Activated T-helper 17 cell treated with anti-CD3 and anti-CD28 coated beads, Interleukin-2, amount 50 U/mL, for 72 hours (primary cell): ENCODE measurements around the gene ASXL1. TPM values are rescaled to one million over a fixed set of nuclear protein-coding genes. Genes with fewer than 3 reads are reported as not detected.
A peak's percentile ranks its signal among the peaks of the same experiment; 100 is the strongest.

ENCODE experiments used
- ATAC-seq: fragments of 150-1000 bp; cut with Tn5 transposase; replicated peaks from 2 replicates; pipeline ENCODE4 v1.10.0; 2021; ENCODE audit warnings: mild to moderate bottlenecking, moderate library complexity
- H3K27ac Mint-ChIP-seq: one replicate; pipeline ENCODE4 v1.8.0; 2022; ENCODE audit warnings: mixed read lengths
- H3K27me3 Mint-ChIP-seq: one replicate; pipeline ENCODE4 v1.8.0; 2022; ENCODE audit warnings: mixed read lengths
- H3K36me3 Mint-ChIP-seq: one replicate; pipeline ENCODE4 v1.8.0; 2022; ENCODE audit warnings: low read depth, mild to moderate bottlenecking, mixed read lengths
- H3K4me1 Mint-ChIP-seq: one replicate; pipeline ENCODE4 v1.8.0; 2022; ENCODE audit warnings: mixed read lengths
- H3K4me3 Mint-ChIP-seq: one replicate; pipeline ENCODE4 v1.8.0; 2022; ENCODE audit warnings: mild to moderate bottlenecking, mixed read lengths
- H3K9me3 Mint-ChIP-seq: one replicate; pipeline ENCODE4 v1.8.0; 2022; ENCODE audit warnings: mixed read lengths
- total RNA-seq, 2 donors: library from RNA; stranded (reverse); gene quantifications; one replicate each; pipeline ENCODE4 v1.2.3, GENCODE V29; 2022

The ASXL1 gene
- total RNA-seq, 2 donors from 2014 or later = 164 to 232 TPM

DNA sequence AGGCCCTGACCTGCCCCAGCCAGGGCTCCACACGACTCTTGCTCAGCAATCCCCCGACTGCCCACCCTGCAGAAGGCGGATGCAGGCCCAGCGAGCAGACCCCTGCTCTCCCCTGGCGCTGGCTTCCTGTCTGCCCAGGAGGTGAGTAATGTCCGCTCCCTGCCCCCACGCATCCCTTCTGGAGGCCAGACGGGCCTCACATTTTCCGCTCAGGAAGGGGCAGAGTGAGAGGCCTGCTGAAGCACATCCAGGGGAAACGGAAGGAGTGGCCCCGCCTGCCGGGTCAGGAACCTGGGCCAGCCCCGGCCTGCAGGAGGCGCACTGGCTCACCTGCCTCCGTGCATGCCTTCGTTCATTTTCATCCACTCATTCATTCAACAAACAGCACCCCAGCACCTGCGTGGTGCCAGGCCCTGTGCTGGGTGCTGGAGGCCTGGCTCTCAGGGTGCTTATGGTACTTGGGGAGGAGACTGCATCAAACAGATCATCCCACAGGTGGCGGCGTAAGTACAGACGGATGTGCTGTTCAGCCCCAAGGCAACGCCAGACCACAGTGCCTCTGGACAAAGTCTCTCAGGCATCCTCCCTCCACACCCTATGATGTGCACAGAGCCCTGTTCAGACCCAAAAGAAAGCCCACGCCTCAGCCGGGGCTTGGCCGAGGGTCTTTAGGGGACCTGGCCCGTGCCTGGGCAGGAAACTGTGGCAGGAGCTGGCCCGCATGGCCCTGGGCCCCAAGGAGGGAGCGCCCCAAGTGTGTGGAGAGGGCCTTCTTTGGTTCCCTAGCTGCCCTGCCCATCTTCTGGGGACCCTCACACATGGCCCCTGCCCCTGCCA lies 112.1 kb downstream of the ASXL1 start:
- peak; percentile 42 for ATAC-seq
- Mint-ChIP-seq H3K4me3 (no peak overlapping the region), H3K27ac (no peak overlapping the region), H3K4me1 (no peaks in the 10 kb centered on the region), H3K36me3 (no peaks in the 10 kb centered on the region), H3K9me3 (no peaks in the 10 kb centered on the region), H3K27me3 (no peaks in the 10 kb centered on the region)

DNA sequence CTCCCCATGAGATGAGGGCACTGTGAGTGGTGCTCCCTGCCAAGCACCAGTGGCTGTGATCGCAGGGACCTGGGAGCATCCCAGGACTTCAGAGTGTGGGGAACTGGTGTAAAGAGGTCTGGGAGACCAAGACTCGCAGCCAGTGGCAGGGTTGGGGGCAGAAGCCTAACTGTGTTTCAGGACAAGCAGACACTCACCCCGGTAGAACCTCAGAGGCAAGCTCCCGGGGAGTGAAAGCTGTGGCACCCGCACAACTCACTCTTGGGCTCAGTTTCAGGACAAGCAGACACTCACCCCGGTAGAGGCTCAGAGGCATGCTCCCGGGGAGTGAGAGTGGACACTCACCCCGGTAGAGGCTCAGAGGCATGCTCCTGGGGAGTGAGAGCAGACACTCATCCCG lies 112.8 kb downstream of the ASXL1 start:
- Mint-ChIP-seq H3K27me3 (no peaks in the 10 kb centered on the region), H3K4me1 (peaks cover 1% of the 10 kb centered on the region), H3K9me3 (no peaks in the 10 kb centered on the region), H3K27ac (peak overlapping the region; percentile 62), H3K36me3 (no peaks in the 10 kb centered on the region), H3K4me3 (no peak overlapping the region)
- ATAC-seq = no peak

DNA sequence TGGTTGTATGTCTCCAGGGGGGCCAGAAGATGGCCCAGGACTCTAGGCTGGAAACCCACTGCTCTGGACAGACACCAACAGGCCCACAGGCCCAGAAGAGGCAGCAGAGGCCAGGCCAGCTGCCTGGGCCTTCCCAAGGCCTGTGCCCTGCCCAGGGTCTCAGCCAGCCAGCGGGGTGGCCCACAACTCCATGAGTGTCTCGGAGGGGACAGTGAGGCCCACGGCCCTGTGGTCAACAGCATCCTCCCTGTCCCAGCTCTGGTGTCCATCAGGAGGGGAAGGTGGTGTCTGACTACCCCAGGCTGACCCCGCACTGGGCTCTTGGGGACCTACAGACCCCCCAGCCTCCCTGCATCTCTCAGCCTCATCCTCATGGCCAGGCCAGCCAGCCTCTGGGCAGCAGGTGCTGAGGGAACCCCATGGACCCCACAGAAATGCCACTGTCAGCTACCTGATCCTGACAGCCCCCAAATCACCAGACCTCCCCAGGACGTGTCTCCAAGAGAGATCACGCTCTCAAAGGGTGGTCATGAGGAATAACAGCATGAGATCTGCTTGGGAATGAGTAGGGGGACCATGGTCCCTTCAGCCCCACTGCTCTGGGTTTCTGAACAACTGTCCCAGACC lies 114.6 kb downstream of the ASXL1 start:
- no peak overlapping the region for H3K27ac Mint-ChIP-seq
- H3K36me3 Mint-ChIP-seq = no peaks in the 10 kb centered on the region
- H3K9me3 Mint-ChIP-seq = no peaks in the 10 kb centered on the region
- H3K4me3 Mint-ChIP-seq = no peak overlapping the region
- no peaks in the 10 kb centered on the region for H3K27me3 Mint-ChIP-seq
- H3K4me1 Mint-ChIP-seq = peaks cover 14% of the 10 kb centered on the region
- ATAC-seq = no peak

DNA sequence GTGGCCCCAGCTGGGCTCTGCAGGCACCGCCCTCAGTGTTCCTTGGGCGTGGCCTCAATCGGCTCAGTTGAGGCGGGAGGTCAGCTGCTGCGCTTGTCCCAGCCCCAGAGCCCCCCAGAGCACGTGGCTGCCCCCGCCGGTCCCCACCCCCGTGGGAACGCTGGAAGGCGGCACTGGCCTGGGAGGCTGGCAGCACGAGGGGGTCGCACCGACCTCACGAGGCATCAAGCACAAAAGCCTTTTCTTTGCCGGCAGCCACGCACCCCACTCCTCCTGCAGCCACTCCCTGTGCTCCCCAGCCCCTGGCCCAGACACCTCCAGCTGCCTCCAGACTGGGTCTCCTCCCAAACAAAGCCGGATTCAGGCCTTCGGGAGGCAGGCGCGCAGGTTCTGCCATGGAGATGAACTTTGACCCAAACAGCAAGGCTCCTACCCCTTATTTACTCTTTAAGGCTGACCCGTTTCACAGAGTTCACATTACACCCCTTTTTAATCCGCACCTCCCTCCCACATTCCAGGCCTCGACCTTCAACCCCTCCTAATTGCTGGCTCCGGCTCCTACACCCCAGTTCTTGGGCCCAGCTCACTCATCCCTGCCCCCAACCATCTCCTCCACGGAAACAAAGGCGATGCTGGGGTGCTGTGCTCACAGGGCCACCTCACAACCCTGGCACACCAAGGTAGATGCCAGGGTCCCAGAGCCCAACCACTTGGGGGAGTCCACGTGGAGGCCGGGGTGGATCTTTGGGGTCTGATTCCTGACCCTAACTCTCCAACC lies 115.3 kb downstream of the ASXL1 start:
- H3K27me3 Mint-ChIP-seq = no peaks in the 10 kb centered on the region
- H3K27ac Mint-ChIP-seq = no peak overlapping the region
- no peaks in the 10 kb centered on the region for H3K36me3 Mint-ChIP-seq
- ATAC-seq = no peak
- no peak overlapping the region for H3K4me3 Mint-ChIP-seq
- no peaks in the 10 kb centered on the region for H3K9me3 Mint-ChIP-seq
- peaks cover 20% of the 10 kb centered on the region for H3K4me1 Mint-ChIP-seq

DNA sequence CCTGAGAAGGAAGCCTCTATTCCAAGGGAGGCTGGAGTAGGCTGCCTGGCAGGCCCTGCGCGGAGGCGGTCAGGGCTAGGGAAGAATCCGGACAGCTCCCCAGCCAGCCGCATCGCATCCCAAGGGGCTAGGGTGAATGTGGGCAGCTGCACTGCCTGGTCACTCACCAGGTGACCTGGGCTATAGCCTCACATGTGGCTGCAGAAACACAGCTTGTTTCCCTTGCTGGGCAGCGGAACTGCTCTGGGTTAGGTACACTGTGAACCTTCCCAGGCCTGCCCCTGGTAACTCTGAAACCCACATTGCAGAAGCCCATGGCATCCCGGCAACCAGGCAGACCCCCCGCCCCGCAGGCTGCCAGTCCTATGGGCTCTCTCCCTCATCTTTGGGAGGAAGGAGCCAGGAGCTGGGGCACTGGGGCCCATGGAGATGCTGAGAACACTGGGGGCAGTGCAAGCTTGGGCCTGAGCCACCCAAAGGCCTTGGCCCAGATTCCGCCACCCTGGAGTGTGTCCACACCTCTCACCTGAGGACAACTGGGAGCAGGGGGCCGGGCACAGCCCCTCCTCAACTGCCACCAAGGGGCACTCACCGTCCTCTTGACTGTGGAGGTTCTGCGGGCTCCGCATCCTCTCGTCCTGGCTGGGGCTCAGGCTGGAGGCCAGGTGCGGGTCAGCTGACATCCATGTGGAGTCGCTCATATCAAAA lies 116.0 kb downstream of the ASXL1 start:
- Mint-ChIP-seq H3K27ac (no peak overlapping the region), H3K36me3 (no peaks in the 10 kb centered on the region), H3K9me3 (no peaks in the 10 kb centered on the region), H3K27me3 (no peaks in the 10 kb centered on the region), H3K4me1 (peaks cover 20% of the 10 kb centered on the region), H3K4me3 (no peak overlapping the region)
- no peak for ATAC-seq

DNA sequence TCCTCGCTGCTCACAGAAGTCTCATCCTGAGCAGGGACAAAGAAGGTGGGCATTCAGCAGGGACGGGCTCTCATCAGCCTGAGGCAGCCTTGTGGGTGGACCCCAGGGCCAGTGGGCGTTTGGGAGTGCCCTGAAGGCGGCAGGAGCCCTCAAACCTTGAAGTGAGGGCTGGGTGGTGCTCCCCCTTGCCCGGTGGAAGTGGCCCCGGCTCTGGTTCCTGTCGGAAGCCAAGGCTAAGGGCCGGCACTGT lies 116.5 kb downstream of the ASXL1 start:
- Mint-ChIP-seq H3K4me1 (peaks cover 20% of the 10 kb centered on the region), H3K27ac (no peak overlapping the region), H3K36me3 (no peaks in the 10 kb centered on the region), H3K27me3 (no peaks in the 10 kb centered on the region), H3K4me3 (no peak overlapping the region), H3K9me3 (no peaks in the 10 kb centered on the region)
- ATAC-seq = no peak

DNA sequence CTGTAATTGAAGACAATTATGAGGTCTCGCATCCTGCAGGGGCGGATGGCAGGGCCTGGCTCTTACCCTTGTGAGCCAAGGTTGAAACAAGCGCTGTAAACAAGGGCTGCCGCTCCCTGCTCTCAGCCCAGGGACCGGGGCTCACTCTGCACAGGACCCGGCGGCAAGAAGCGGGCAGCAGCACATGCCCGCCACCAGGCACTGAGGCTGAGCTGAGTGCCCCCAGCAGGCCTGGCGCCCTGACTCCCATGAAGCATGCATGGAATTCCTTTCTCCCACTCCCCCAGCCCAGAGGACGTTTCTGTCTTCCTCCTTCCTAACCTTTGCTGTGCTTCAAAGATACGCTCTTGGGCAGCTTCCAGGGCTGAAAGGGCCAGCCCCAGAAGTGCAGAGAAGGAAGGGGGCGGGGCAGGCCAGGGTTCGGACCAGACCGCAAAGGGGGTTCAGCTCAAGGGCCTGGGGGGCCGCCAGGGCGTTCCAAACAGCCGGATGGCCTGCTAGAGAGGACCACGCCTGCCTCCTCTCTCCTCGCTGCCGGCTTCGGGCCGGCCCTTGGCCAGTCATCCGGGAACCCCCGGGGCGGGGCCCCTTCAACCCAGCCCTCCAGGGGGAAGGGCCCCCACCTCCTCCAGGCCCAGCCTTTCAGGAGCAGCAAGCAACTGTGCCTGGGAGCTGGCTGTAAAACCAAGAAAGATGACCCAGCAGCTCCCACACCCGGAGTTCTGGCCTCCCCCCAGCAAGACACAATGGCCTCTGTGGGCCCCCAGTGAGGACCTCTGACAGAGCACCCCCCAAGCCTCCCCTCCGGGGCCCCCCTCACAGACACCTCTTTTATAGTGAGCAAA lies 117.1 kb downstream of the ASXL1 start:
- no peak for ATAC-seq
- Mint-ChIP-seq H3K4me3 (no peak overlapping the region), H3K4me1 (peaks cover 20% of the 10 kb centered on the region), H3K9me3 (no peaks in the 10 kb centered on the region), H3K27ac (peak overlapping the region; percentile 80), H3K27me3 (no peaks in the 10 kb centered on the region), H3K36me3 (no peaks in the 10 kb centered on the region)

DNA sequence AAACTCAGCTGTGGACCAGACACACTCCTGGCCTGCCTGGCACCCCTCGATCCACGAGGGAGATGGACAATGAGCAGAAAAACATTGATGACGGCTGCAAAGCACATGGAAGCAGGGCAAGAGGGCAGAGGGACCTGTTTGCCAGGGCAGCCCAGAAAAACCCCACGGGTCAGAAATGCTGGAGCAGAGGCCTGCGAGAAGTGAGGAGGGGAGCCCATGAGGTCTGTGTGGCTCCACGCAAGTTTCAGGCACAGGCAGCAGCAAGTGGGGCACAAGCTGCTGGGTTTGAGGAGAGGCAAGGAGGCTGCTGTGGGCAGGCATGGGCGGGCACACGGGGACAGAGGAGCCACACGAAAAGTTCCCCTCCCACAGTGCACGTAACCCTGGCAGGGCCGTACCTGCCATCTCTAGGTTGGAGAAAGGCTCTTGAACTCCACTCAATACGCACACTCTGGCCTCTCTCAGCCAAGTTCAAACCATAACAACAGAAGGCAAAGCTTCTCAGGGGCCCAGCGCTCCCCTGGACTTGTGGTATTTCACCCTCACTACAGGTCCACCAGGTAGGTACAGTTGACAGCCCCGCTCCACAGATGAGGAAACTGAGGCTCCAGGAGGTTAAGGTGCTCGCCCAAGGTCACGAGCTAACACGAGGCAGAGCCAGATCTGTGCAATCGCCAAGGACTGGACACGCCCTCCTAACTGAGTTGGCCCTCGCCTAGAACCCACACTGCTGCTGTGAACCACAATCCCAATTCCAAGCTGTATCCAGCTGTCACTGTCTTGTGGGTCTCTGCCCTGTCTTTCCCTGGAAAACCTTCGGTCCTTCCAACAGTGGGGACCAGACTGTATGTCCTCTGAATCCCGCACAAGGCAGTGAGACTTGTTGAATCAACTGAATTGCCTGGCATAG lies 118.8 kb downstream of the ASXL1 start:
- Mint-ChIP-seq H3K36me3 (no peaks in the 10 kb centered on the region), H3K4me1 (peaks cover 25% of the 10 kb centered on the region), H3K4me3 (no peak overlapping the region), H3K9me3 (no peaks in the 10 kb centered on the region), H3K27ac (peak overlapping the region; percentile 80), H3K27me3 (no peaks in the 10 kb centered on the region)
- no peak for ATAC-seq

DNA sequence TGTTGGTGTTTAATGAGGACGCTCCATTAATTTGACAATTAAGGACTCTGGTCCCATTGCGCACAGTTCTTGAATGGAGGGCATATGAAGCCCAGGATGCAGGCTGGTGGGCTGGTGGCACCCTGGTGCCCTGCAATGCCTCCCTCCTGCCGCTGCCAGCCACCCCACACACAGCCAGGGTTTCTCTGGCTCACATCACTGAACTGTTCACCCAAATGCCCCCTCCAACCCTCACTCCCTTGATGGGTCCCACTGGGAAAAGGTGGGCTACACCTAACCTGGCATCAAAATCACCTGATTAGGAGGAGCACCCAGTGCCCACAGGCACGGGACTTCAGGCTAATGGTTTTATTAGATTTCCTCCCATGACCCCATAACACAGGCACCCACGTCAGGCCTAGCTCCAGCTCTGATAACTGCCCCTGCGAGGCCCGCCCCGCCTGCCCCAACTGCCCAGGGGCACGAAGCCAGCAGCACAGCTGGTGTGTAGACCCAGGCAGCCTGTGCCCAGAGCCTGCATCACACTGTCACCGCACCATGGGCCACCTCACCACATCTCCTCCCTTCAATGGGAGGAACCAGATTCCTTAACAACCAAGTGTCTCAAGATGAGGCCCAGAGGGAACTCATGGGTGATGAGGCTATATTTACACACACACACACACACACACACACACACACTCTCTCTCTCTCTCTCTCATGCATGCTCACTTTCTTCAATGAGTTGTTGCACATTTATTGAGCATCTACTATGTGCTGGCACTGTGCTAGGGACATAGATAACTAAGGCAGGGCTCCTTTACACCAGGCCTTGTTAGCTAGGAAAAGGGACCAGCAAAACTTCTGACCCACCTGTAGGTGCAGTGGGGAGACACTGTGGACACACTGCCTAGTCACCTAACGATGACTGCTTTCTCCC lies 119.7 kb downstream of the ASXL1 start:
- H3K9me3 Mint-ChIP-seq = no peaks in the 10 kb centered on the region
- no peak for ATAC-seq
- H3K27me3 Mint-ChIP-seq = no peaks in the 10 kb centered on the region
- peak overlapping the region; percentile 85 for H3K27ac Mint-ChIP-seq
- H3K36me3 Mint-ChIP-seq = no peaks in the 10 kb centered on the region
- H3K4me3 Mint-ChIP-seq = no peak overlapping the region
- peaks cover 25% of the 10 kb centered on the region for H3K4me1 Mint-ChIP-seq

DNA sequence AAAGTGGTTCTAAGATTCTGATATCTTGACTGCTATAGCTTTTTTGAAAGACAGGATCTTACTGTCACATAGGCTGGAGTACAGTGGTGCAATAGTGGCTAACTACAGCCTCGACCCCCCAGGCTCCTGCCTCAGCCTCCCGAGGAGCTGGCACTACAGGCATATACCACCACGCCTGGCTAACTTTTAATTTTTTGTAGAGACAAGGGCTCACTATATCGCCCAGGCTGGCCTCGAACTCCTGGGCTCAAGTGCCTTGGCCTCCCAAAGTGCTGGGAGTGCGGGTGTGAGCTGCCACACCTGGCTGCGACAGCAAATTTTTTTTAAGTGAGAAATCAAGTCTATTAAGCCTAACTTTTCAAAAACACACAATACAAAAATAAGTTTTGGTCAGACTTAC lies 120.4 kb downstream of the ASXL1 start:
- Mint-ChIP-seq H3K27me3 (no peaks in the 10 kb centered on the region), H3K36me3 (no peaks in the 10 kb centered on the region), H3K9me3 (no peaks in the 10 kb centered on the region), H3K4me1 (peaks cover 25% of the 10 kb centered on the region), H3K27ac (peak overlapping the region; percentile 85), H3K4me3 (no peak overlapping the region)
- ATAC-seq = no peak

DNA sequence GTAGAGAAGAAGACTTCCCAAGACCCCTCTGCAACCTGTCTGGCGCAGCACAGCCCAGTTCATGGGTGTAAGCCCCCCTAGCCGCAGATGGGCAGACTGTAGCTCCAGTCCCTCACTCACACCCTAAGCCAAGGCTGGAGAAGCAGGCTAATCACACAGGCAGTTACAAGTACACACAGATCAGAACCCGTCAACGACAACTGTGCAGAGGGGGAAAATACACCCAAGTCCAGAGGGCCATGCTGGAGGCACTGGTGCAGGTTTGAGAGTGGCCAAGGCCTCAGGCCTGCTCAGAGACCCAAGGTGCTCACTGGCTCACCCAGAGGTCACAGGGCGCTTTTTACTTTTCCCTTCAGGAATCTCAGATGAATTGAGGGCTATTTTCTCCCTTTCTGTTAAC lies 120.9 kb downstream of the ASXL1 start:
- Mint-ChIP-seq H3K27ac (peak overlapping the region; percentile 44), H3K27me3 (no peaks in the 10 kb centered on the region), H3K4me3 (no peak overlapping the region), H3K36me3 (no peaks in the 10 kb centered on the region), H3K4me1 (peaks cover 25% of the 10 kb centered on the region), H3K9me3 (no peaks in the 10 kb centered on the region)
- ATAC-seq = no peak

DNA sequence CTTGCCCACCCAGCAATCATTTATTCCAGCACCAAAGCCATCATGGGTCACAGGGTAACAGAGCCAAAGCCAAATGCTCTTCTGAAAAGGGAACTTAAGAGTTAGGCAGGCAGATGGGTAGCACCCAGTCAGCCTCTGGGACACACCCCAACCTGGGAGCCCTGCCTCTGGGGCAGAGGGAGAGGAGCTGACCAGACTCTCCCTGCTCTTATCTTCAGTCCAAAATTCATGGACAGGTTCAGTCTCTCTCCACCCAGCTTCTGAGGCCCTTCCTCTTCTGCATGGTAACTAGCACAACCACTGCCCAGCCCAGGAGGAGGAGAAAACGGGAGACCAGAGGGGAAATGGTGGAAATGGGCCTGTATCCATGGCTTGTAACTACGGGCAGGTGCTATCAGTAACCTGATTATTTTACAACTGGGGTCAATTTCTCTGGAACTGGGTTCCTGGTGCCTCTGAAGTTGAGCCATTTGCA lies 121.6 kb downstream of the ASXL1 start:
- no peak for ATAC-seq
- H3K27ac Mint-ChIP-seq = peak overlapping the region; percentile 44
- H3K4me3 Mint-ChIP-seq = no peak overlapping the region
- no peaks in the 10 kb centered on the region for H3K27me3 Mint-ChIP-seq
- peaks cover 25% of the 10 kb centered on the region for H3K4me1 Mint-ChIP-seq
- no peaks in the 10 kb centered on the region for H3K9me3 Mint-ChIP-seq
- H3K36me3 Mint-ChIP-seq = no peaks in the 10 kb centered on the region
